ENCODE results near the gene KCNJ10. TPM values are rescaled to one million over a fixed set of nuclear protein-coding genes. Genes with fewer than 3 reads are reported as not detected.
"Not testable (repeated sequence)": the region's sequence is repeated elsewhere in the genome, so short reads cannot be mapped to it uniquely, and the experiment has no call there.

Gene KCNJ10
- total RNA-seq, 1 donor from 2014 or later = not detected

GRCh38 chr1:160062230-160062532, 7.8 kb downstream of the KCNJ10 start:
- DNase-seq (ENCODE audit: low read depth) = no peak

- no peak for DNase-seq (ENCODE audit: low read depth)
Observed at GRCh38 chr1:160061369-160062229, 8.4 kb downstream of the KCNJ10 start.

GRCh38 chr1:160058087-160058486, 11.9 kb downstream of the KCNJ10 start:
- DNase-seq (ENCODE audit: low read depth) = no peak

- DNase-seq (ENCODE audit: low read depth) = no peak
Observed at GRCh38 chr1:160056648-160057169, 13.3 kb downstream of the KCNJ10 start.

- DNase-seq (ENCODE audit: low read depth) = no peak
Observed at GRCh38 chr1:160053548-160054365, 16.2 kb downstream of the KCNJ10 start.

GRCh38 chr1:160052936-160053335, 17.0 kb downstream of the KCNJ10 start:
- no peak for DNase-seq (ENCODE audit: low read depth)

GRCh38 chr1:160050619-160051018, 19.3 kb downstream of the KCNJ10 start:
- DNase-seq (ENCODE audit: low read depth) = no peak

- DNase-seq (ENCODE audit: low read depth) = not testable (repeated sequence)
Observed at GRCh38 chr1:160050182-160050581, 19.8 kb downstream of the KCNJ10 start.

- no peak for DNase-seq (ENCODE audit: low read depth)
Observed at GRCh38 chr1:160049101-160049500, 20.9 kb downstream of the KCNJ10 start.

- DNase-seq (ENCODE audit: low read depth) = no peak
Observed at GRCh38 chr1:160048335-160048734, 21.6 kb downstream of the KCNJ10 start.

GRCh38 chr1:160047111-160047991, 22.6 kb downstream of the KCNJ10 start:
- DNase-seq (ENCODE audit: low read depth) = no peak

- DNase-seq (ENCODE audit: low read depth) = peak; percentile 89
Observed at GRCh38 chr1:160046494-160047110, 23.4 kb downstream of the KCNJ10 start.

- DNase-seq (ENCODE audit: low read depth) = no peak
Observed at GRCh38 chr1:160045653-160046052, 24.3 kb downstream of the KCNJ10 start.

- DNase-seq (ENCODE audit: low read depth) = no peak
Observed at GRCh38 chr1:160043543-160043942, 26.4 kb downstream of the KCNJ10 start.

- DNase-seq (ENCODE audit: low read depth) = no peak
Observed at GRCh38 chr1:160040476-160040875, 29.5 kb downstream of the KCNJ10 start.

- peak; percentile 13 for DNase-seq (ENCODE audit: low read depth)
Observed at GRCh38 chr1:160032165-160032820, 37.7 kb downstream of the KCNJ10 start.

- DNase-seq (ENCODE audit: low read depth) = peak; percentile 95
Observed at GRCh38 chr1:160031365-160032164, 38.4 kb downstream of the KCNJ10 start, which contains the start of gene PIGM. Gene PIGM, minus strand, starts transcription at chr1:160031990. Its CDS starts 251 bp downstream, at chr1:160031739.

GRCh38 chr1:160030657-160031364, 39.1 kb downstream of the KCNJ10 start:
- peak; percentile 24 for DNase-seq (ENCODE audit: low read depth)

GRCh38 chr1:160028426-160028825, 41.5 kb downstream of the KCNJ10 start:
- DNase-seq (ENCODE audit: low read depth) = no peak

Data from myocyte (in vitro differentiated cells).